Stimulated activated naive B cell treated with anti-CD40 and anti-IgM and Interleukin-4, amounts not matched to agents 10 μg/mL and 1 μg/mL and 100 μg/mL, for 72 hours (primary cell): ENCODE measurements around the gene SLC37A1.

Experiments
- ATAC-seq, 2 donors: fragments of 150-1000 bp; cut with Tn5 transposase; replicated peaks; 2 replicates each; pipeline ENCODE4 v1.10.0; 2021; ENCODE audit warnings: moderate library complexity in 1 of 2
- DNase-seq: peaks from one replicate; pipeline ENCODE4 v3.0.0; 2021
- H3K27ac Mint-ChIP-seq: one replicate; pipeline ENCODE4 v1.8.0; 2022; ENCODE audit warnings: mild to moderate bottlenecking, mixed read lengths
- H3K27me3 Mint-ChIP-seq, 2 donors: one replicate each; pipeline ENCODE4 v1.8.0; 2022; ENCODE audit warnings: mixed read lengths in 2 of 2
- H3K36me3 Mint-ChIP-seq, 2 donors: one replicate each; pipeline ENCODE4 v1.8.0; 2022; ENCODE audit warnings: mixed read lengths in 2 of 2, mild to moderate bottlenecking in 1 of 2
- H3K4me1 Mint-ChIP-seq, 2 donors: one replicate each; pipeline ENCODE4 v1.8.0; 2022; ENCODE audit warnings: mixed read lengths in 2 of 2, mild to moderate bottlenecking in 1 of 2
- H3K4me3 Mint-ChIP-seq, 2 donors: one replicate each; pipeline ENCODE4 v1.8.0; 2022; ENCODE audit warnings: mild to moderate bottlenecking in 2 of 2, mixed read lengths in 2 of 2, moderate library complexity in 1 of 2
- H3K9me3 Mint-ChIP-seq, 2 donors: one replicate each; pipeline ENCODE4 v1.8.0; 2022; ENCODE audit warnings: mixed read lengths in 2 of 2, mild to moderate bottlenecking in 1 of 2

SLC37A1 gene

GRCh38 chr21:42630626-42631025 is 117.0 kb downstream of the SLC37A1 start:
- H3K27ac Mint-ChIP-seq = no peak overlapping the region

More at GRCh38 chr21:42630626-42631025, 117.0 kb downstream of the SLC37A1 start:
- H3K36me3 Mint-ChIP-seq = no peaks in the 10 kb centered on the region
- no peaks in the 10 kb centered on the region for H3K9me3 Mint-ChIP-seq
- H3K4me3 Mint-ChIP-seq = no peak overlapping the region
- DNase-seq (no peak), ATAC-seq (no peak)
- no peaks in the 10 kb centered on the region for H3K4me1 Mint-ChIP-seq
- H3K27me3 Mint-ChIP-seq = peaks cover 5 to 12% of the 10 kb centered on the region in 2 donors
